Fibroblast of skin of back (primary cell): ENCODE data around the gene FAM76A. TPM values are rescaled to one million over a fixed set of nuclear protein-coding genes. Genes with fewer than 3 reads are reported as not detected.
"Not testable (repeated sequence)": the region's sequence is repeated elsewhere in the genome, so short reads cannot be mapped to it uniquely, and the experiment has no call there.

Experiments used
- DNase-seq: peaks from one replicate; pipeline ENCODE4 v3.0.0-alpha.2; 2013
- polyA plus RNA-seq, 2 experiments: library from polyadenylated mRNA; unstranded; fragments of 120-200 nt; gene quantifications; one replicate each; pipeline ENCODE4 v1.2.1, GENCODE V29; 2013; ENCODE audit not compliant: insufficient read length in 2 of 2

Gene FAM76A
- 5.5 TPM for polyA plus RNA-seq (2013, experiment 1 of 2; ENCODE audit: insufficient read length)
- polyA plus RNA-seq (2013, experiment 2 of 2; ENCODE audit: insufficient read length): 5.6 TPM

DNA sequence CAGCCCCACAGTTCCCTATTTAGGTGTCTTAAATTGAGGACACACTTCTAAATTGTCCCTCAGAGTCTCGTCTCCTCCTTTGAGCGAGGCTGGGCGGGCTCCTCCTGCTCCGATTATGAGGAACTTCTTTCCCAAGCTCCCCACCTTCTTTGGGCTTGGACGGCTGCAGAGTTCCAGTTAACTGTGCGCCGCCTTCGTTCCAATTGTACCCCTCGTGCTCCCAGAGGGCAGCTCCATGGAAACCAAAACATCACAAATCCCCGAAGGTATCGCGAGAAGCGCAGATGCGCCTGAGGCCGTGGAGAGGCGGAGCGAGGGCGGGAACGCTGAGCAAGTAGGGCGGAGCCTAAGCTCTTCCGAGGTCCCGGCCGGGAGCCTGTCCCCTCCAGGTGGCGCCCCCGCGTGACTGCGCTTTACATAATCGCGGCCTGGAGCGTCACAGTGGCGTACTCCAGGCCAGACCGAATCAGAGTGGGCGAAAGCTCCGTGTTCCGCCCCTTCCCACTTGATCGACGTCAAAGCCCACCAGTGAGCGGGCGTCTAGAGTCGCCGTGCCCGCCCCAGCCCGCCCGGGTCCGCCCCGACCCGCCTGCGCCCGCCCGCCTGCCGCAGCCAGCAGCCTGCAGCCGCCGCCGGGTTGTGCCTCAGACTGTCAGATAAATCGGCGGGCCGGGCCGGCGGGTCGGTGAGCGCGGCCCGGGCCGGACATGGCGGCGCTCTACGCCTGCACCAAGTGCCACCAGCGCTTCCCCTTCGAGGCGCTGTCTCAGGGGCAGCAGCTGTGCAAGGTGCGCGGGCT is at the start of gene FAM76A:
Gene FAM76A (plus strand): TSS at position 588 of the 799 bp plus-strand sequence. CDS start 120 bp downstream, at position 708.
- peak; percentile 99 for DNase-seq

DNA sequence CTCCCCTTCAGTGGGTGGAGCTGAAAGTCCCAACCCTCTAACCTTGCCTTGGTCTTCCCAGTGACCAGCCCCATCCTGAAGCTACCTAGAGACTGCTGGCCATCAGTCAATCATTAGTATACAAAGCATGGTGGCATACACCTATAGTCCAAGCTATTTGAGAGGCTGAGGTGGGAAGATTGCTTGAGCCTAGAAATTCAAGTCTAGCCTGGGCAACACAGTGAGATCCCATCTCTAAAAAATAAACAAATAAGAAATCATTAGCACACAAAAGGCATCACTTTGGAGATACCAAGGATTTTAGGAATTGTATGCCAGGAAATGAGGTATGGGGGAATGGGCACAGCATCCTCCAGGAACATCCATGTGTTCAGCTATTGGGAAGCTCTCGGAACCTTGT is 49.4 kb upstream of the FAM76A start:
- DNase-seq: no peak

DNA sequence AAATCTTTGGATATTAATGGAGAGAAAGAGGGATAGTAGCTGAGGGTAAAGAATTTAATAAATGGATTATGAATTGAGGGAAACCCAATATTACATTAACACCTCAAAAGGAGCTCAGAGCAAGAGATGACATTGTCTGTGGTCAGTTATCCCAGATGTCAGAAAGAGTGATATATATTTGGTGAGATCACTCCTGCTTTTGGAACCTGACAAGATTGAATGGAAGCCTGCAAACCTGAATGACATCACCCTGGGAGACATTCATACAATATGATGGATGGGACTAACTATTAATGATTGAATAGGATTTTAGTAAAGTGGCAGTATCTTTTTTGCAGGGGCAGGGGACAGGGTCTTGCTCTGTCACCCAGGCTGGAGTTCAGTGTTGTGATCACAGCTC is 47.0 kb upstream of the FAM76A start:
- no peak for DNase-seq

DNA sequence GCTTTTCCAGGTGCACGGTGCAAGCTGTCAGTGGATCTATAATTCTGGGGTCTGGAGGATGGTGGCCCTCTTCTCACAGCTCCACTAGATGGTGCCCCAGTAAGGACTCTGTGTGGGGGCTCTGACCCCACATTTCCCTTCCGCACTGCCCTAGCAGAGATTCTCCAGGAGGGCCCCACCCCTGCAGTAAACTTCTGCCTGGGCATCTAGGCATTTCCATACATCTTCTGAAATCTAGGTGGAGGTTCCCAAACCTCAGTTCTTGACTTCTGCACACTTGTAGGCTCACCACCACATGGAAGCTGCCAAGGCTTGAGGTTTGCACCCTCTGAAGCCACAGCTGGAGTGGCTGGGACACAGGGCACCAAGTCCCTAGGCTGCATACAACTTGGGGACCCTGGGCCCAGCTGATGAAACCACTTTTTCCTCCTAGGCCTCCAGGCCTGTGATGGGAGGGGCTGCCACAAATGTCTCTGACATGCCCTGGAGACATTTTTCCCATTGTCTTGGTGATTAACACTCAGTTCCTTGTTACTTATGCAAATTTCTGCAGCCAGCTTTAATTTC is 45.5 kb upstream of the FAM76A start:
- not testable (repeated sequence) for DNase-seq

DNA sequence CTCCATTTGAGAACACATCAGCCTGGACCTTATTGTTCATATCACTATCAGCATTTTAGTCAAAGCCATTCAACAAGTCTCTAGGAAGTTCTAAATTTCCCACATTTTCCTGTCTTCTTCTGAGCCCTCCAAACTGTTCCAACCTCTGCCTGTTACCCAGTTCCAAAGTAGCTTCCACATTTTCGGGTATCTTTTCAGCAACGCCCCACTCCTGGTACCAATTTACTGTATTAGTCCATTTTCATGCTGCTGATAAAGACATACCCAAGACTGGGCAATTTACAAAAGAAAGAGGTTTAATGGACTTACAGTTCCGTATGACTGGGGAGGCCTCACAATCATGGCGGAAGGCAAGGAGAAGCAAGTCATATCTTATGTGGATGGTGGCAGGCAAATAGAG is 44.2 kb upstream of the FAM76A start:
- not testable (repeated sequence) for DNase-seq

GRCh38 chr1:27682351-27682944 is 43.3 kb upstream of the FAM76A start:
- no peak for DNase-seq

DNA sequence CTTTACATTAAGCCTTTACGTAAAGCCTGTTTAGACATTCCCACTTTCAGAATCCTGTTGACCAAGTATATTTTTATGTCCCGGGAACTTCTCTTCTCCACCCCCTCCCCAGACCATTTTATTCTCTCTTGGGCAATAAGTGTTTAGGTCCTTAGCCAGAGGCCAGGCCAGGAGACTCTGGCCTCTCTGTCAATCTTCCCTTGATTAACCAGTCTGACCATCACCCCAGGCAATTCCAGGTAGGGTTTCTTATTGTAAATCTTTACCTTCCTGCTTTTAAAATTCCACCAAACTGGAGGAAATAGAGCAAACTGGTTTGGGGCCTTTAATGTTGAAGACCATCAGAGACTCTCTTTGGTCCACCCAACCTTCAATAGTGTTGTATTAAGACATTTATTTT is 41.6 kb upstream of the FAM76A start:
- no peak for DNase-seq

DNA sequence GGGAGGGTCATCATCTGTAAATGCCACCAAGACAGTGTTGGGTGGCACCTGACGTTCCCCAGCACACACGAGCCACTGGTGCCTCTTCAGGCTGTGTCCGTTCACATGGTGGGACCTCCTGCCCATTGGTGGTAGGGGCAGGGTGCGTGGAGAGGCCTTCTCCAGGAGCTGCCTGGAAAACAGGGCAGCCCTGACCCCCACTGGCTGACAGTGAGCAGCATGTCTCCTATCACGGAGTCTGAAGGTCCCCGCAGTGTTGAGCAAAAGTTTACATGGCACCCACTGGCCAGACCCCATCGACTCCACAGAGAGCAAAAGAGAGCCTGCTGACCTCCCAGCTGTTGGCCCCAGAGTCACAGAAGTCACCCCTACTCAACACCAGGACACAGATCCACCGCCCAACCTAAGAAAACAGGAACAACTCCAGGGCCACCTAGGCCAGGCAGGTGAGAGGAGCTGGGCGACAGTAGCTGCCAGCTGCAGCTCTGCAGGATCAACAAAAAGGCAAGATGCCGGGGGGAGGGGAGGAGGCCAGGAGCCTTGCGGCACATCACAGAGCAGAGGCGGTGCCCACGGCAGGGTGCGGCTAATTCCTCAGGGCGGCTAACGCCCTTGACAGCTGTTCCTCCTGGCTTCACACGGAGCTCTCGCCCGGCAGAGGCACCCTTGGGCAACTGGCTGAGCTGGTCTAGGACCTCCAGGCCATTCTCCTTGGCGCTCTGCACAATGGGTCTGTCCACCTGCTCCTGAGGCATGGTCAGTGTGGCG is 39.4 kb upstream of the FAM76A start:
- no peak for DNase-seq

- DNase-seq: no peak
Measured at GRCh38 chr1:27687906-27688305, 37.9 kb upstream of the FAM76A start.

- peak; percentile 44 for DNase-seq
Measured at GRCh38 chr1:27689423-27690173, 36.2 kb upstream of the FAM76A start.

- DNase-seq: no peak
Measured at GRCh38 chr1:27690183-27690582, 35.6 kb upstream of the FAM76A start.

- DNase-seq: not testable (repeated sequence)
Measured at GRCh38 chr1:27696835-27697234, 28.9 kb upstream of the FAM76A start.

DNA sequence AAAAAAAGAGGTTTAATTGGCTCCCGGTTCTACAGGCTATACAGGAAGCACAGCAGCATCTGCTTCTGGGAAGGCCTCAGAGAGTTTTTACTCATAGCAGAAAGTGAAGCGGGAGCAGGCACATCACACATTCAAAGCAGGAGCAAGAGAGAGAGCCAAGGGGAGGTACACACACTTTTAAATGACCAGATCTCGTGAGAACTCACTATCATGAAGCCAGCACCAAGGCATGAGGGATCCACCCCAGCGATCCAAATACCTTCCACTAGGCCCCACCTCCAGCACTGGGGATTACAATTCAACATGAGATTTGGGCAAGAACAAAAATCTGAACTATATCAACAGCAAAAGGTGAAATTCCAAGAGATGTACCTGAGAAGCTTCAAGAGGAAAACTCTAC is 20.8 kb upstream of the FAM76A start:
- DNase-seq: no peak

GRCh38 chr1:27705545-27705944 is 20.2 kb upstream of the FAM76A start:
- DNase-seq: no peak

GRCh38 chr1:27710574-27710973 is 15.2 kb upstream of the FAM76A start:
- DNase-seq: no peak

DNA sequence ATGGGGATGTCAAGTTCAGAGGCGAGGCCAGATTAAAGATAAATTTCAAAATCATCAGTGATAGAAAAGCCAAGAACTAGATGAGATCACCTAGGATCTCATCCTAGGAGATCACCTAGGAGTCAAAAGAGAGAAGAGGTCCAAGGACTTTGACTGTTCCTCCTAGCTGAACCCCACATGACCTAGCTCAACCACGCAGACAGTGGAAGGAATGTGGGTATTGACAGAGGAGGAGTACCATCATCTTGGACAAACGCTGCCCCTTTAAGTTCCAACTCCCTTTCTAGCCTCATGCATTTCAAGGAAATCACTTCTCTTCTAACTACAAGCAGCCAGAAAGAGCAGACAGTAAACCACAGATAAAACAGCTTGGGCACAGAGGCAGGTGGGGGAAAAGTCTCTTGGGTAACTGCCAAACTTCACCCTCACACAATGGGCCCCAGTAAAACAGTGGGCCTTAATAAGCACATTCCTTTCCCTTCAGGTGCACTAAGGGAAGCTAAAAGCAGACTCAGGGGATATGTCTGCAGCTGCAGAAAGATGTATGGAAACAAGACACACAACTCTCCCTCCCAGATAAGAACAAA is 12.5 kb upstream of the FAM76A start:
- DNase-seq: no peak

GRCh38 chr1:27713869-27714513 is 11.8 kb upstream of the FAM76A start:
- DNase-seq: no peak

DNA sequence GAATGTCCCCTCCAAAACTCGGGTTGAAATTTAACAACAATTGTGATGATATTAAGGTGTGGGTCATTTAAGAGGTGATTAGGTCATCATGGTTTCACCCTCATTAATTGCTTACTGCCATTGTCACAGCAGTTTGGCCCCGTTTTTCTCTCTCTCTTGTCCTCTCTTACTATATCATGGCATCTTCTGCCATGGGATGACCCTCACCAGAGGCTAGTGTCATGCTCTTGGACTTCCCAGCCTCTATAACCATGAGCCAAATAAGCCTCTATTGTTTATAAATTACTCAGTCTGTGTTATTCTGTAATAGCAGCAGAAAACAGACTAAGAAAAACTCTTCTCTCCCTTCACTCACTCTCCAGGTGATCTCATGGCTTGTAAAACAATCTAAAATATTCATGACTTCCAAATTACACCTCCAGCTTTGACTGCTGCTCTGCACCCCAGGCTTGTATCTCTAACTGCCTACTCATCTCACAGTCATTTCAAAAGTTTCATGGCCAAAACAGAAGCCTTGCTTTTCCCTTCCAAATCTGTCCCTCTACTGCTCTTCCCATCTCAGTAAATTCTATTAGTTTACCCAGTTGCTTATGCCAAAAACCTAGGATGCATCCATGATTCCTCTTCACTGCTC is 9.4 kb upstream of the FAM76A start:
- no peak for DNase-seq

- DNase-seq: no peak
Measured at GRCh38 chr1:27719286-27720251, 6.2 kb upstream of the FAM76A start.
